Keratinocyte (primary cell): ENCODE measurements around the gene RNF149. TPM values are rescaled to one million over a fixed set of nuclear protein-coding genes. Genes with fewer than 3 reads are reported as not detected.

ENCODE experiments used
- DNase-seq: peaks from one replicate; pipeline ENCODE4 v3.0.0-alpha.2; 2011; ENCODE audit warnings: low read depth, missing footprints, low spot score
- FAIRE-seq: peaks from 2 replicates; lab custom pipeline; 2011; peaks lifted over from hg19 to GRCh38; lab: Jason Lieb, UNC
- H2AFZ ChIP-seq: 2 replicates; pipeline ENCODE4 v1.6.0; 2012; ENCODE audit warnings: low read length, control low read depth, inconsistent platforms; ENCODE audit not compliant: control insufficient read depth
- H3K27ac ChIP-seq: 2 replicates; pipeline ENCODE4 v1.5.1; 2011; ENCODE audit warnings: low read length; ENCODE audit not compliant: control insufficient read depth, insufficient read depth
- H3K27me3 ChIP-seq: 3 replicates; pipeline ENCODE4 v1.6.0; 2011; ENCODE audit warnings: low read length; ENCODE audit not compliant: control insufficient read depth, insufficient read depth; ENCODE audit errors: extremely low read depth
- H3K36me3 ChIP-seq, 2 experiments: 2 replicates in 1 of 2; 3 replicates in 1 of 2; pipeline ENCODE4 v1.5.1; 2011; ENCODE audit warnings: low read length in 2 of 2, mild to moderate bottlenecking in 1 of 2; ENCODE audit not compliant: control insufficient read depth in 2 of 2, insufficient read depth in 2 of 2; ENCODE audit errors: extremely low read depth in 1 of 2
- H3K4me1 ChIP-seq: 3 replicates; pipeline ENCODE4 v1.5.1; 2011; ENCODE audit warnings: low read length; ENCODE audit not compliant: control insufficient read depth, insufficient read depth; ENCODE audit errors: extremely low read depth
- H3K4me2 ChIP-seq: 3 replicates; pipeline ENCODE4 v1.6.0; 2011; ENCODE audit warnings: low read depth, low read length; ENCODE audit not compliant: control insufficient read depth, insufficient read depth; ENCODE audit errors: extremely low read depth
- H3K4me3 ChIP-seq, 3 experiments: fragments of 200-600 bp in 1 of 3; sonication (generic) in 1 of 3; 2 replicates in 2 of 3; 3 replicates in 1 of 3; pipeline ENCODE4 v1.5.1; 2011 to 2016; ENCODE audit warnings: low read length in 3 of 3, mild to moderate bottlenecking in 3 of 3, control low read depth in 2 of 3, inconsistent platforms in 1 of 3, low read depth in 1 of 3, mixed read lengths in 1 of 3, mixed run types in 1 of 3, moderate library complexity in 1 of 3; ENCODE audit not compliant: control insufficient read depth in 2 of 3, insufficient read depth in 2 of 3; ENCODE audit errors: extremely low read depth in 1 of 3
- H3K79me2 ChIP-seq: 2 replicates; pipeline ENCODE4 v1.6.0; 2012; ENCODE audit warnings: low read length; ENCODE audit not compliant: control insufficient read depth, insufficient read depth
- H3K9ac ChIP-seq: 3 replicates; pipeline ENCODE4 v1.6.0; 2011; ENCODE audit warnings: low read length; ENCODE audit not compliant: control insufficient read depth, insufficient read depth; ENCODE audit errors: extremely low read depth
- H3K9me1 ChIP-seq: 3 replicates; pipeline ENCODE4 v1.6.0; 2011; ENCODE audit warnings: low read length; ENCODE audit not compliant: control insufficient read depth, insufficient read depth; ENCODE audit errors: extremely low read depth
- H3K9me3 ChIP-seq: 2 replicates; pipeline ENCODE4 v1.5.1; 2012; ENCODE audit warnings: low read depth, low read length; ENCODE audit not compliant: control insufficient read depth
- H4K20me1 ChIP-seq: 3 replicates; pipeline ENCODE4 v1.6.0; 2011; ENCODE audit warnings: low read length; ENCODE audit not compliant: control insufficient read depth, insufficient read depth; ENCODE audit errors: extremely low read depth
- EZH2 ChIP-seq: IDR thresholded peaks from one replicate; pipeline ENCODE4 v1.6.1; 2012; ENCODE audit warnings: inconsistent platforms, mild to moderate bottlenecking, low read length, moderate library complexity
- dilution Hi-C: fragments of 300-500 bp; cut with MboI; formaldehyde crosslinking; loops from one replicate; pipeline ENCODE4 v1.7.0; 2020; ENCODE audit warnings: low sequenced_read_pairs; ENCODE audit not compliant: extremely low pct_ligation_motif_present
- polyA plus RNA-seq, 5 experiments: library from polyadenylated mRNA; depleted of rRNA in 3 of 5; stranded (reverse) in 3 of 5; stranded (forward) in 1 of 5; unstranded in 1 of 5; fragments of >200 nt; gene quantifications; 1 replicate in 1 of 5; 2 replicates in 3 of 5; 3 replicates in 1 of 5; pipeline versions ENCODE4 v1.2.1 to v1.2.3, GENCODE V29; 2011 to 2012; ENCODE audit warnings: missing spikeins in 2 of 5, low read depth in 1 of 5, low replicate concordance in 1 of 5
- TF ChIP-seq, protein P1 (sequence below), 3 experiments: IDR thresholded peaks in 1 of 3; conservative IDR thresholded peaks in 1 of 3; optimal IDR thresholded peaks in 1 of 3; 2 replicates in 2 of 3; 3 replicates in 1 of 3; pipeline versions ENCODE3 to v1.5.1; 2011; ENCODE audit warnings: low read length in 3 of 3, mild to moderate bottlenecking in 3 of 3, moderate library complexity in 2 of 3, control low read depth in 1 of 3, inconsistent platforms in 1 of 3; ENCODE audit not compliant: insufficient read depth in 2 of 3; ENCODE audit errors: extremely low read depth in 1 of 3

Gene RNF149
- polyA plus RNA-seq, 1 donor (not counting 4 experiments of a cell fraction or from before 2014, with no cell fraction given): 68.0 TPM

DNA sequence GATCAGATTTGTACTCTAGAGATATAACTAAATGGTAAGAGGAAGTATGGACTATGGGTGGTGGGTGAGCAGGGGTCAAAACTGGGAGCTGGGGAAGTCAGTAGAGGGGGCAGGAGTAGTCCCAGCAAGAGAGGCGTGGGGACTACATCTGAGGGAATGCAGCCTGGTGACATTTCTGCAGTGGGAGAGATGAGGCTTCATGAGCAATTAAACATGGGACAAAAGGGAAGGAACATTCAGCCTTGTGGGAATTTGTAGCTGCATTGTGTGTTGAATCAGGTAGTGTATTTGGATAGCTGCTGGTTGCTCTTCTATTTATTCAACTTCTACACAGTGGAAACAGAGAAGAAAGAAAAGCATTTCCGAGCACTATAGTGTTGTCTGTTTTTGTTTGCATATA, 52.2 kb downstream of the RNF149 start:
- H3K4me1 ChIP-seq: peaks cover 30% of the 10 kb centered on the region
- H3K27me3 ChIP-seq: no peaks in the 10 kb centered on the region
- H4K20me1 ChIP-seq: no peaks in the 10 kb centered on the region
- TF ChIP-seq, protein P1, sequence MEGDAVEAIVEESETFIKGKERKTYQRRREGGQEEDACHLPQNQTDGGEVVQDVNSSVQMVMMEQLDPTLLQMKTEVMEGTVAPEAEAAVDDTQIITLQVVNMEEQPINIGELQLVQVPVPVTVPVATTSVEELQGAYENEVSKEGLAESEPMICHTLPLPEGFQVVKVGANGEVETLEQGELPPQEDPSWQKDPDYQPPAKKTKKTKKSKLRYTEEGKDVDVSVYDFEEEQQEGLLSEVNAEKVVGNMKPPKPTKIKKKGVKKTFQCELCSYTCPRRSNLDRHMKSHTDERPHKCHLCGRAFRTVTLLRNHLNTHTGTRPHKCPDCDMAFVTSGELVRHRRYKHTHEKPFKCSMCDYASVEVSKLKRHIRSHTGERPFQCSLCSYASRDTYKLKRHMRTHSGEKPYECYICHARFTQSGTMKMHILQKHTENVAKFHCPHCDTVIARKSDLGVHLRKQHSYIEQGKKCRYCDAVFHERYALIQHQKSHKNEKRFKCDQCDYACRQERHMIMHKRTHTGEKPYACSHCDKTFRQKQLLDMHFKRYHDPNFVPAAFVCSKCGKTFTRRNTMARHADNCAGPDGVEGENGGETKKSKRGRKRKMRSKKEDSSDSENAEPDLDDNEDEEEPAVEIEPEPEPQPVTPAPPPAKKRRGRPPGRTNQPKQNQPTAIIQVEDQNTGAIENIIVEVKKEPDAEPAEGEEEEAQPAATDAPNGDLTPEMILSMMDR (optimal IDR thresholded peaks at IDR 0.05 in 1 of 3, IDR thresholded peaks at IDR 0.05 in 1 of 3, conservative IDR thresholded peaks at IDR 0.05 in 1 of 3; ENCODE audit: extremely low read depth in 1 of 3, insufficient read depth in 2 of 3, low read length in 3 of 3): no peak
- no peak for TF ChIP-seq EZH2
- no peak overlapping the region for H3K27ac ChIP-seq
- no peak overlapping the region for H3K9ac ChIP-seq
- H3K4me3 ChIP-seq: no peak overlapping the region
- no peaks in the 10 kb centered on the region for H3K9me3 ChIP-seq
- H3K9me1 ChIP-seq: peaks cover 3% of the 10 kb centered on the region
- no peak overlapping the region for H3K4me2 ChIP-seq
- no peak overlapping the region for H2AFZ ChIP-seq
- dilution Hi-C loops: no loop called here
- DNase-seq: no peak
- peaks cover 52% of the 10 kb centered on the region for H3K79me2 ChIP-seq
- no peak for FAIRE-seq
- peaks cover 6 to 8% of the 10 kb centered on the region in 2 experiments for H3K36me3 ChIP-seq

DNA sequence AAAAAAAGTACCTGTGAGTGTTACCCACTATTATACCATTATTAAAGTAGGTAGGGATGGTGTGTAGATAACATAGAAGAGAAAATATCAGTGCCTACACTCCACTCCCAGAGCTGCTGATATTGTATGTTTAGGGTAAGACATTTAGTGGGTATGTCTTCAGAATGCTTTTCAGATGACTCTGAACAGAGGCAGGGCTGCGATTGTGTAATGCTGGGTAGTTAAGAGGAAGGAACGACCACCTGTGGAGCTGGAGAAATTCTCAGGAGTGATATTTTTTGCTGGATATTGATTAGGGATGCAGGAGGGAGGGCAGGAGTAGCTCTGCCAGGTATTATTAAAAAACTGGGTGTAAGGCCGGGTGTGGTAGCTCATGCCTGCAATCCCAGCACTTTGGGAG, 53.0 kb downstream of the RNF149 start:
- Histone ChIP-seq H3K4me3 (no peak overlapping the region), H2AFZ (no peak overlapping the region), H3K9me3 (no peaks in the 10 kb centered on the region), H3K9me1 (peaks cover 3% of the 10 kb centered on the region), H3K27ac (no peak overlapping the region), H3K27me3 (no peaks in the 10 kb centered on the region), H3K79me2 (peaks cover 48% of the 10 kb centered on the region), H4K20me1 (no peaks in the 10 kb centered on the region), H3K4me1 (peaks cover 30% of the 10 kb centered on the region), H3K36me3 (peaks cover 4% of the 10 kb centered on the region in 2 experiments), H3K9ac (no peak overlapping the region), H3K4me2 (peak overlapping the region; percentile 36)
- TF ChIP-seq, protein P1 (optimal IDR thresholded peaks at IDR 0.05 in 1 of 3, IDR thresholded peaks at IDR 0.05 in 1 of 3, conservative IDR thresholded peaks at IDR 0.05 in 1 of 3; ENCODE audit: extremely low read depth in 1 of 3, insufficient read depth in 2 of 3, low read length in 3 of 3): no peak
- no peak for TF ChIP-seq EZH2
- FAIRE-seq (no peak), DNase-seq (no peak)
- dilution Hi-C loops: no loop called here
